ENCODE data around the gene DNAJA3. TPM values are rescaled to one million over a fixed set of nuclear protein-coding genes. Genes with fewer than 3 reads are reported as not detected.
A peak's percentile ranks its signal among the peaks of the same experiment; 100 is the strongest.
"Not testable (repeated sequence)": the region's sequence is repeated elsewhere in the genome, so short reads cannot be mapped to it uniquely, and the experiment has no call there.

DNAJA3 gene
- total and polyA plus RNA-seq, 12 donors: 21.9 to 166 (median 76.5) TPM

DNA sequence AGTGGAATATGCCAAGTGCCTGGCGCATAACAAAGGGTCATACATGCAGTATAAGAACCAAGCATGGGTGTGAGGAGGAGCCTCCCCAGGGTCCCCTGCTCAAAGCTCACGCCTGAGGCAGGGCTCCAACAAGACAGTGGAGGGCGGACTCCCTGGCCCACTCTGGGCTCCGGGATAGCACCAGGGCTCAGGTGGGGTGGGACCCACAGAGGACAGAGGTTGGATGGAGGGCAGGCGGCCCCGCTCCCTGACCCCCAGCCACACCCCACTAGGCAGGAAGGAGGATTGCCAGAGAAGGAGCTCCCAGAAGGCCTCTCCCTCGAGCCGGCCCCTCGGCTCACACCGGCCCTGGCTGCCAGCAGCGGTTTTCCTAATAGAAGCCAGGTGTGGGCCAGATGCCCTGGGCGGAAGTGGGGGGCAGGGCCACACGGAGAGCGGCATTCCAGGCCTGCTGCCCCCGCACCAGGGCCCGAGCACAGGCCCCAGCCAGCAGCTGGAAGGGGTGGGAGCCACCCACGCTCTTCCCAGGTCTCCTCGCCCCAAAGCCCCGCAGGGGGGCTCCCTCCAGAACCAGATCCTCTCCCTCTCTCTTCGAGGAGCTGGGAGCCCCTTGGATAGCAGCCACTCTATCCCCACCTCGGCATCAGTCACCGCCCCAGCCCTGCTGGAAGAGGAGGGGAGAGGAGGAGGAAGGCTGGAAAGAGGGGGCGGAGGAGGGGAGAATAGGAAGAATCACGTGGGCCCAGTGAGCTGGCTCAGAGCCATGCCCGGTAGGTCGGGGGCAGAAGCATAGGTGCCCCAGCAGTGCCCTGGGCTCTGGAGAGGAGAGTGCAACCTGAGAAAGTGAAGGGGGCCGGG is 33.1 kb upstream of the DNAJA3 start:
- no peak for DNase-seq
- H3K36me3 ChIP-seq (replicated peaks in 1 of 2): peaks cover 0 to 27% of the 10 kb centered on the region in 2 donors

DNA sequence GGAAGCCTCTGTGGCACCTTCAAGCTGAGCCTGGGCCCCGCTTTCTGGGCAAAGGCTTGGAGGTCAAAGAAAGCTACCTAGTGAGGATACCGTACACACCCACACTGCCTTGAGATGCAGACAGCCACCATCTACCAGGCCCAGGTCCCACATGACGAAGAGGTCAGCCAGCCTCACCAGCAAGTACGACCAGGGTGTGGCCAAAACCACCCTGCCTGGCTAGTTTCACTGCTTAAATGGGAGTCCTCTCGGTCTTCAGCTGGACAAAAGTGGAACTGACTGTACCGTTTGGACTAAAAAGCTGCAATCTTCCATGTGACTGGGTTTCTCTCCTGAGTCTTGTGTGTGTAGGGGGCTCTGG is 32.4 kb upstream of the DNAJA3 start:
- peak overlapping the region in 2 of 5 donors; percentile 49 to 68 for H3K27ac ChIP-seq
- TF ChIP-seq, protein P1, sequence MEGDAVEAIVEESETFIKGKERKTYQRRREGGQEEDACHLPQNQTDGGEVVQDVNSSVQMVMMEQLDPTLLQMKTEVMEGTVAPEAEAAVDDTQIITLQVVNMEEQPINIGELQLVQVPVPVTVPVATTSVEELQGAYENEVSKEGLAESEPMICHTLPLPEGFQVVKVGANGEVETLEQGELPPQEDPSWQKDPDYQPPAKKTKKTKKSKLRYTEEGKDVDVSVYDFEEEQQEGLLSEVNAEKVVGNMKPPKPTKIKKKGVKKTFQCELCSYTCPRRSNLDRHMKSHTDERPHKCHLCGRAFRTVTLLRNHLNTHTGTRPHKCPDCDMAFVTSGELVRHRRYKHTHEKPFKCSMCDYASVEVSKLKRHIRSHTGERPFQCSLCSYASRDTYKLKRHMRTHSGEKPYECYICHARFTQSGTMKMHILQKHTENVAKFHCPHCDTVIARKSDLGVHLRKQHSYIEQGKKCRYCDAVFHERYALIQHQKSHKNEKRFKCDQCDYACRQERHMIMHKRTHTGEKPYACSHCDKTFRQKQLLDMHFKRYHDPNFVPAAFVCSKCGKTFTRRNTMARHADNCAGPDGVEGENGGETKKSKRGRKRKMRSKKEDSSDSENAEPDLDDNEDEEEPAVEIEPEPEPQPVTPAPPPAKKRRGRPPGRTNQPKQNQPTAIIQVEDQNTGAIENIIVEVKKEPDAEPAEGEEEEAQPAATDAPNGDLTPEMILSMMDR (IDR thresholded peaks at IDR 0.05): no peak
- no peak for TF ChIP-seq POLR2A (IDR thresholded peaks at IDR 0.05)
- WGBS, 4 donors: 68 to 96% (median 79%) methylated on average over 3 to 6 of the region's 6 CpGs
- H3K4me1 ChIP-seq (replicated peaks in 1 of 2): peaks cover 0 to 13% of the 10 kb centered on the region in 2 donors
- H3K4me3 ChIP-seq: no peak overlapping the region
- H3K27me3 ChIP-seq: no peaks in the 10 kb centered on the region
- H3K9me3 ChIP-seq (replicated peaks in 1 of 3): no peaks in the 10 kb centered on the region
- intact Hi-C loops (cut with DNase I): no loop called here
- H3K36me3 ChIP-seq (replicated peaks in 1 of 2): peaks cover 0 to 21% of the 10 kb centered on the region in 2 donors
- no peak for DNase-seq

More for the DNA sequence above, 33.1 kb upstream of the DNAJA3 start:
- no peaks in the 10 kb centered on the region for H3K27me3 ChIP-seq
- H3K4me3 ChIP-seq: no peak overlapping the region
- 39 to 73% (median 69%) methylated on average over 8 to 27 of the region's 27 CpGs for WGBS, 4 donors
- H3K9me3 ChIP-seq (replicated peaks in 1 of 3): no peaks in the 10 kb centered on the region
- TF ChIP-seq POLR2A (IDR thresholded peaks at IDR 0.05): no peak
- TF ChIP-seq, protein P1 (IDR thresholded peaks at IDR 0.05): no peak
- peaks cover 2 to 17% of the 10 kb centered on the region in 2 donors for H3K4me1 ChIP-seq (replicated peaks in 1 of 2)
- peak overlapping the region in 2 of 5 donors; percentile 49 to 68 for H3K27ac ChIP-seq
- intact Hi-C loops (cut with DNase I): no loop called here

DNA sequence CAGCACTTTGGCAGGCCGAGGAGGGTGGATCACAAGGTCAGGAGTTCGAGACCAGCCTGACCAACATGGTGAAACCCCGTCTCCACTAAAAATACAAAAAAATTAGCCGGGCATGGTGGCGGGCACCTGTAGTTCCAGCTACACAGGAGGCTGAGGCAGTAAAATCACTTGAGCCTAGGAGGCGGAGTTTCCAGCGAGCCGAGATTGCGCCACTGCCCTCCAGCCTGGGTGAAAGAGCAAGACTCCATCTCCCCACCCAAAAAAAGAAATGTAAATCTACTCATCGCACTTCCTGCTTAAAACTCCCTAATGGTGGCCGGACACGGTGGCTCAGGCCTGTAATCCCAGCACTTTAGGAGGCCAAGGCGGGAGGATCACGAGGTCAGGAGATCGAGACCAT is 31.8 kb upstream of the DNAJA3 start:
- intact Hi-C loops (cut with DNase I); DNase-seq; H3K9me3 ChIP-seq (replicated peaks in 1 of 3); H3K27ac ChIP-seq; H3K4me3 ChIP-seq; H3K27me3 ChIP-seq: not testable (repeated sequence)
- Histone ChIP-seq H3K4me1 (replicated peaks in 1 of 2) (peaks cover 0 to 13% of the 10 kb centered on the region in 2 donors), H3K36me3 (replicated peaks in 1 of 2) (peaks cover 0 to 19% of the 10 kb centered on the region in 2 donors)
- 96 to 99% (median 97%) methylated on average over 15 of the region's 15 CpGs for WGBS, 4 donors

DNA sequence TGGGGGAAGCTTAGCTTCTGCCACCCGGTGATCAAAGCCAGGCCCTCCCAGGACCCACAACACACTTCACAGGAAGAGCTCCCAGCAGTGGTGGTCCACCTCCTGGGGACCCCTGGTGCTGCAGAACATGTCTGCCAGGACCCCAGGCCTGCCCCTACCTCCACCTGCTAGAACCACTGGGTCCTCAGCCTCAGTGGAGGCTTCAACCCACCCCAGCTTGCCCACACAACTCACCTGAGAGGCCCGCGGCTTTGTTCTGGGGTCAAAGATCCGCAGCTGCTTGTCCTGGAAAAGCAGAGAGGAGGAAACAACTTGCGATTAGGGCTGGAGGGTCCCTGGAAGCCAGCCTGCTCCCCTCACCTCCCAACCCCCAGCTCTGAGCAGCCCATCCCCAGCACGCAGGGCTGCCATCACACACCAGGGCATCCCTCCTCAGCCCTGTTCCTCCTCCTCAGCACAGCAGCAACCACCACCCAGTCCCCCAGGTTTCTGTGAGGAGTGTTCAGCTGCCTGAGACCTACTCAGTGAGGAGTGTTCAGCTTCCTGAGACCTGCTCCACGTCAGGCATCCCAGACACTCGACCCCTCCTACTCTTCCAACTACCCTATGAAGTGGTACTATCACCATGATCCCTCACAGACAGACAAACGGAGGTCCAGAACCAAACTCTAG is 30.5 kb upstream of the DNAJA3 start:
- 78 to 87% (median 84%) methylated on average over 7 to 9 of the region's 9 CpGs for WGBS, 4 donors
- Histone ChIP-seq H3K4me3 (no peak overlapping the region), H3K9me3 (replicated peaks in 1 of 3) (no peaks in the 10 kb centered on the region), H3K27me3 (no peaks in the 10 kb centered on the region), H3K4me1 (replicated peaks in 1 of 2) (peaks cover 0 to 7% of the 10 kb centered on the region in 2 donors), H3K36me3 (replicated peaks in 1 of 2) (peaks cover 0 to 19% of the 10 kb centered on the region in 2 donors), H3K27ac (no peak overlapping the region)
- intact Hi-C loops (cut with DNase I): no loop called here
- no peak for DNase-seq
- TF ChIP-seq, protein P1 (IDR thresholded peaks at IDR 0.05): no peak
- TF ChIP-seq POLR2A (IDR thresholded peaks at IDR 0.05): no peak

Measured in adrenal gland (tissue), 12 donors.